Brain microvascular endothelial cell (primary cell): ENCODE measurements around the gene CDH6.

Source experiments
- DNase-seq: peaks from one replicate; pipeline ENCODE4 v3.0.0-alpha.2; 2020
- H3K27ac ChIP-seq: fragments of 250-450 bp; sonication (Bioruptor Pico); 2 replicates; pipeline ENCODE4 v1.5.1; 2020; ENCODE audit warnings: mild to moderate bottlenecking, moderate library complexity
- H3K27me3 ChIP-seq: fragments of 250-450 bp; sonication (Bioruptor Pico); replicated peaks from 2 replicates; pipeline ENCODE4 v1.5.1; 2020; ENCODE audit warnings: mild to moderate bottlenecking
- H3K36me3 ChIP-seq: fragments of 250-450 bp; sonication (Bioruptor Pico); replicated peaks from 2 replicates; pipeline ENCODE4 v1.5.1; 2020; ENCODE audit warnings: mild to moderate bottlenecking
- H3K4me3 ChIP-seq: 2 replicates; pipeline ENCODE4 v1.5.1; 2011; ENCODE audit warnings: low read depth, mild to moderate bottlenecking, control low read depth, low read length, moderate library complexity
- in situ Hi-C: cut with HindIII; loops from 2 replicates; pipeline ENCODE4 v1.10.0; 2017; ENCODE audit warnings: low sequenced_read_pairs, low pct_ligation_motif_present
- TF ChIP-seq, protein P1 (sequence below): IDR thresholded peaks from 2 replicates; pipeline ENCODE4 v1.5.1; 2011; ENCODE audit warnings: low read depth, mild to moderate bottlenecking, moderate library complexity, low read length, control low read depth, inconsistent platforms; ENCODE audit errors: missing control alignments

The CDH6 gene

DNA sequence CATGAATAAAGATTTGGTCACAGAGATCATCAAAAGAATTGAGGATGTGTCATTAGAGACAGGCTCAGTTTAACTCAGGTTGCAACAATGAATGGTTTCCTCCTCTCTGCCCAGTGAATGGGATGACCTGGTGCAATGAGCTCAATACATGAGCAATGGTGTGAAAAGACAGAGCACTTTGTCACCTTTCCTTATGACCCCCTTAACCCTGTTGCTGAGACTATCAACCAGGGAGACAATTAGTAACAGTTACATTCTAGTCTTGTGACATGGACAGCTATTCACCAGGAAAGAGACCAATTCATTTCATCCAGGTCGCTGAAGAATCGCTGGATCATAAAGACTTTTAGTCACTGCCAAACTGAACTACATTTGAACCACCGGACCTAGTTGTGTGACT is 19.9 kb upstream of the CDH6 start:
- no peaks in the 10 kb centered on the region for H3K27me3 ChIP-seq
- TF ChIP-seq, protein P1, sequence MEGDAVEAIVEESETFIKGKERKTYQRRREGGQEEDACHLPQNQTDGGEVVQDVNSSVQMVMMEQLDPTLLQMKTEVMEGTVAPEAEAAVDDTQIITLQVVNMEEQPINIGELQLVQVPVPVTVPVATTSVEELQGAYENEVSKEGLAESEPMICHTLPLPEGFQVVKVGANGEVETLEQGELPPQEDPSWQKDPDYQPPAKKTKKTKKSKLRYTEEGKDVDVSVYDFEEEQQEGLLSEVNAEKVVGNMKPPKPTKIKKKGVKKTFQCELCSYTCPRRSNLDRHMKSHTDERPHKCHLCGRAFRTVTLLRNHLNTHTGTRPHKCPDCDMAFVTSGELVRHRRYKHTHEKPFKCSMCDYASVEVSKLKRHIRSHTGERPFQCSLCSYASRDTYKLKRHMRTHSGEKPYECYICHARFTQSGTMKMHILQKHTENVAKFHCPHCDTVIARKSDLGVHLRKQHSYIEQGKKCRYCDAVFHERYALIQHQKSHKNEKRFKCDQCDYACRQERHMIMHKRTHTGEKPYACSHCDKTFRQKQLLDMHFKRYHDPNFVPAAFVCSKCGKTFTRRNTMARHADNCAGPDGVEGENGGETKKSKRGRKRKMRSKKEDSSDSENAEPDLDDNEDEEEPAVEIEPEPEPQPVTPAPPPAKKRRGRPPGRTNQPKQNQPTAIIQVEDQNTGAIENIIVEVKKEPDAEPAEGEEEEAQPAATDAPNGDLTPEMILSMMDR = no peak
- in situ Hi-C loops = no loop called here
- DNase-seq = no peak
- H3K4me3 ChIP-seq = no peak overlapping the region
- no peaks in the 10 kb centered on the region for H3K36me3 ChIP-seq
- H3K27ac ChIP-seq = no peak overlapping the region

DNA sequence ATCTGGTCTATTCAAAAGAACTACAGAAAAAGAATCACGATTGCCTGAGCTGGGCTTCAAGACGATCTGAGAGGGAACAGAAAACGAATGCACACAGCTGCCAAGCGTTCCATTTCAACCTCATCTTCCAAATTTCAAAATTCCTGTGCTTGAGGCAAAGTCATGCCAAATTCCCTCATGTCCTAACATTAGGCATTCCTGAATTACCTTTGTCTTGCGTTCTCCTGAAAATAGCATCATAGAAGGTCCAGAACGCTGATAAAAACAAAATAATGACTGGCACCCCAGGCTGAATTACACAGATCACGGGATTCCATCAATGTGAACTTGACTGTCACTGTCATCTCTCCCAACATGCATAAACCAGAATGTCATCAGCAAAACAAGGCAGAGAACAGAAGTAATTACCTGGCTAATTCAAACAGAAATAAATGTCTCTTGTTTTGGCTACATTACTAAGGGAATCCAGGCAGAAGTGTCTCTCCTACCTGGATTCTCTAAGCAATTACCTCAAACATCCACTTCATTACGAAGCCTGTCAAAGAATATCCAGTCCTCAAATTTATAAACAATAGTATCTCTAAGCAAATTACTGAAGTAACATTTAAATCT is 12.0 kb upstream of the CDH6 start:
- in situ Hi-C loops = no loop called here
- TF ChIP-seq, protein P1 = no peak
- no peaks in the 10 kb centered on the region for H3K36me3 ChIP-seq
- DNase-seq = no peak
- H3K27ac ChIP-seq = no peak overlapping the region
- no peaks in the 10 kb centered on the region for H3K27me3 ChIP-seq
- no peak overlapping the region for H3K4me3 ChIP-seq

DNA sequence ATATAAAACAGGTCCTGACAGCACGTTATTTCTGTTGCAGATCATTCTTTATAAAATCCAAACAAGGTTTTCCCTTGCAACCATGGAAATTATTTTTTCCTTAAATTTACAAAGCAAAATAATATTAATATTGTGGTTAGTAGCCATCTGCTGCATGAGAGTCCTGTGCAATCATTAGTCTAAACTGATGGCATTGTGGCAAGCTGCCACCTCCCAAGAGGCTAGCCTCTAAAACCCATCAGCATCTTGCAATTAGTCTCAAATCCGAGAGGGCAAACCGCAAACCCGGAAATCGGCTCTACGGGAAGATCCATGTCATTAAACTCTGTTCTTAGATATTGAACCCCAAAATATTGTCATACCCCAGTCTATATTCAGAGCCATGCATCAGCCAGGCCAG is 11.3 kb upstream of the CDH6 start:
- TF ChIP-seq, protein P1 = no peak
- DNase-seq = no peak
- no peaks in the 10 kb centered on the region for H3K27me3 ChIP-seq
- in situ Hi-C loops = no loop called here
- H3K27ac ChIP-seq = no peak overlapping the region
- no peaks in the 10 kb centered on the region for H3K36me3 ChIP-seq
- no peak overlapping the region for H3K4me3 ChIP-seq

DNA sequence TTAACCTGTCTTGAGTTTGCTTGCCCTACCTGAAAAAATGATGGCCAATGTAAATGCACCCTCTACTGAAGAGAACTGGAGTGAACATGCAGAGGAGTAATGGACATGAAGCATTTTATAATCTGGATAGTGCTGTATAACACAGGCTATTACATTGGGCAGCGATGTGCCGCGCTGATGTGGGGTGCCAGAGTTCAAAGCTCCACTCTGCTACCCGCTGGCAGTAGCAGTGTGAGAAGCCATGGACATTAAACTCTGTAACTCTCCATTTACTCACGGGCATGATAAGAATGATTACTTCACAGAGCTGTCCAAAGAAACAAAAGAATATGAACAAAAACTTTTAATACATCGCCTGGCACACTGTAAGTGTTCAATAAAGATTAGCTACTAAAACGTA is 7.5 kb upstream of the CDH6 start:
- Histone ChIP-seq H3K27me3 (no peaks in the 10 kb centered on the region), H3K27ac (no peak overlapping the region), H3K36me3 (no peaks in the 10 kb centered on the region), H3K4me3 (no peak overlapping the region)
- TF ChIP-seq, protein P1 = no peak
- in situ Hi-C loops = no loop called here
- DNase-seq = no peak

DNA sequence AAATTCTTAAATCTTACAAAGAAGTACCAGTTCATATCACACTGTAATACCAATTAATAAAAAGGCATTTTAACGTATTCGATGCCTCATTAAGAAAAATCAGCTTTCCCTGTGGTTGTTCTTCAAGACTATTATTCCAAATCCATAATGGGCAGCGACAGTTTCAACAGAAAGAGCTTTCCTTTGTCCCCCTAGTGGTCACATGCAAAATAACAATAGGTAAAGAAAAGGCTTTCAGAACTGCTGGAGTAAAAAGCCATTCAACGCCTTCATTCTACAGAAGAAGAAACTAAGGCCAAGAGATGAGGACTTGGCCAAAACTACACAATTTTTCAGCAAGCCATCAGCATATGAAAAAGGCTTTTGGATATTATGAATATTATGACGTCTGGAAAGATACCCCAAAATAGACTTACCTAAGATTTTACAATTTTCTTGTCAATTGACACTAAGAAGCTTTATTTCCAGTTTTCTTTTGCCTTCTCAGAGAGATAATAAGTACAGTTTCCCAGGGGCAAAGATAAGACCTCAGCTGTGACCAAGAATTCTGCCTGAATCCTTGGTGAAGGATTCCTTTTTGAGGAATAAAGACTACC is 6.7 kb upstream of the CDH6 start:
- H3K36me3 ChIP-seq = no peaks in the 10 kb centered on the region
- in situ Hi-C loops = no loop called here
- H3K27ac ChIP-seq = no peak overlapping the region
- TF ChIP-seq, protein P1 = peak; percentile 70
- DNase-seq = peak; percentile 26
- no peak overlapping the region for H3K4me3 ChIP-seq
- no peaks in the 10 kb centered on the region for H3K27me3 ChIP-seq

DNA sequence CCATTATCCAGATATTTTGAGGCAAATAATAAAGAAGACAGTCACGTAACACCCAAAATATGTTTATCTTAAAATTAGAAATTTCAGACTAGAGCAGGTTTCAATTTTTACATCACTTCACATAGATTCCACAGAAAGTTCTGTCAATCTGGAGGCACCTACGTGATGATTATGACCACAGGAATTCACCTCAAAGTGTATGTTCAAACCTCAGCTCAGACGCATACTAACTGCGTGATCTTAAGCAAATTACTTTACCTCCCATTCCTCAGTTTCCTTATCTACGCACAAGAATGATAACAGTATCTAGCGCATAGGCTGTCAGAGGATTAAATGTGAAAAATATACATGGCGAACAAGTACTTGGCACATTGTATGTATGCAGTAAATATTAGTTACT is 5.9 kb upstream of the CDH6 start:
- H3K27me3 ChIP-seq = no peaks in the 10 kb centered on the region
- no peak overlapping the region for H3K4me3 ChIP-seq
- in situ Hi-C loops = no loop called here
- H3K36me3 ChIP-seq = no peaks in the 10 kb centered on the region
- DNase-seq = no peak
- TF ChIP-seq, protein P1 = no peak
- H3K27ac ChIP-seq = no peak overlapping the region
